CD4-positive, alpha-beta T cell treated with Interleukin-4 for 4 hours (primary cell): ENCODE measurements around the gene AUH.
A peak's percentile ranks its signal among the peaks of the same experiment; 100 is the strongest.

Experiments
- DNase-seq: peaks from one replicate; pipeline ENCODE4 v3.0.0-alpha.2; 2020

Gene AUH

GRCh38 chr9:91282292-91282691, 79.4 kb downstream of the AUH start:
- no peak for DNase-seq

- DNase-seq, result no peak
Measured at GRCh38 chr9:91279296-91280204, 82.2 kb downstream of the AUH start.

- DNase-seq, result no peak
Measured at GRCh38 chr9:91276513-91276912, 85.2 kb downstream of the AUH start.

GRCh38 chr9:91275655-91276054, 86.1 kb downstream of the AUH start:
- DNase-seq, result no peak

- DNase-seq, result no peak
Measured at GRCh38 chr9:91274949-91275492, 86.7 kb downstream of the AUH start.

GRCh38 chr9:91273853-91274552, 87.7 kb downstream of the AUH start:
- DNase-seq, result peak; percentile 27

- DNase-seq, result no peak
Measured at GRCh38 chr9:91271156-91271555, 90.6 kb downstream of the AUH start.

GRCh38 chr9:91269907-91270491, 91.7 kb downstream of the AUH start:
- DNase-seq, result no peak

- no peak for DNase-seq
Measured at GRCh38 chr9:91266448-91266847, 95.3 kb downstream of the AUH start.

GRCh38 chr9:91265514-91265913, 96.2 kb downstream of the AUH start:
- DNase-seq, result no peak

GRCh38 chr9:91261417-91261816, 100.3 kb downstream of the AUH start:
- no peak for DNase-seq

- no peak for DNase-seq
Measured at GRCh38 chr9:91259162-91259561, 102.6 kb downstream of the AUH start.

GRCh38 chr9:91258451-91258850, 103.3 kb downstream of the AUH start:
- DNase-seq, result no peak

- DNase-seq, result no peak
Measured at GRCh38 chr9:91256235-91256634, 105.5 kb downstream of the AUH start.

- DNase-seq, result no peak
Measured at GRCh38 chr9:91255327-91255726, 106.4 kb downstream of the AUH start.

- DNase-seq, result peak; percentile 51
Measured at GRCh38 chr9:91253488-91253887, 108.2 kb downstream of the AUH start.

- DNase-seq, result no peak
Measured at GRCh38 chr9:91248707-91249106, 113.0 kb downstream of the AUH start.

GRCh38 chr9:91247278-91247677, 114.4 kb downstream of the AUH start:
- DNase-seq, result no peak

- DNase-seq, result no peak
Measured at GRCh38 chr9:91246846-91247245, 114.9 kb downstream of the AUH start.

GRCh38 chr9:91245431-91246313, 116.0 kb downstream of the AUH start:
- DNase-seq, result no peak

- no peak for DNase-seq
Measured at GRCh38 chr9:91243029-91243428, 118.7 kb downstream of the AUH start.

- DNase-seq, result no peak
Measured at GRCh38 chr9:91241909-91242308, 119.8 kb downstream of the AUH start.
